Astrocyte (in vitro differentiated cells and primary cell): ENCODE measurements around the gene WBP1. TPM values are rescaled to one million over a fixed set of nuclear protein-coding genes. Genes with fewer than 3 reads are reported as not detected.
A peak's percentile ranks its signal among the peaks of the same experiment; 100 is the strongest.

Source experiments
- DNase-seq: peaks from one replicate; pipeline ENCODE4 v3.0.0-alpha.2; 2010; ENCODE audit warnings: low read depth
- FAIRE-seq: peaks from 2 replicates; lab custom pipeline; 2011; peaks lifted over from hg19 to GRCh38; lab: Jason Lieb, UNC
- H2AFZ ChIP-seq: 2 replicates; pipeline ENCODE4 v1.6.0; 2012; ENCODE audit warnings: low read depth, low read length, inconsistent platforms
- H3K27ac ChIP-seq: 2 replicates; pipeline ENCODE4 v1.5.1; 2011; ENCODE audit warnings: low read depth, low read length, inconsistent platforms
- H3K27me3 ChIP-seq: 2 replicates; pipeline ENCODE4 v1.6.0; 2011; ENCODE audit warnings: low read length, inconsistent platforms; ENCODE audit not compliant: insufficient read depth
- H3K36me3 ChIP-seq: 2 replicates; pipeline ENCODE4 v1.5.1; 2011; ENCODE audit warnings: low read length, inconsistent platforms; ENCODE audit not compliant: insufficient read depth
- H3K4me1 ChIP-seq: 2 replicates; pipeline ENCODE4 v1.5.1; 2011; ENCODE audit warnings: low read length, inconsistent platforms; ENCODE audit not compliant: insufficient read depth
- H3K4me2 ChIP-seq: 2 replicates; pipeline ENCODE4 v1.6.0; 2012; ENCODE audit warnings: low read length, inconsistent platforms
- H3K4me3 ChIP-seq: 2 replicates; pipeline ENCODE4 v1.5.1; 2011; ENCODE audit warnings: low read depth, mild to moderate bottlenecking, low read length, inconsistent platforms; ENCODE audit not compliant: insufficient read depth
- H3K79me2 ChIP-seq: 2 replicates; pipeline ENCODE4 v1.6.0; 2012; ENCODE audit warnings: mild to moderate bottlenecking, low read length, inconsistent platforms; ENCODE audit not compliant: insufficient read depth
- H3K9ac ChIP-seq: 2 replicates; pipeline ENCODE4 v1.6.0; 2012; ENCODE audit warnings: mild to moderate bottlenecking, low read length, inconsistent platforms
- H3K9me3 ChIP-seq: 2 replicates; pipeline ENCODE4 v1.5.1; 2012; ENCODE audit warnings: low read depth, mild to moderate bottlenecking, low read length, inconsistent platforms; ENCODE audit not compliant: insufficient read depth
- H4K20me1 ChIP-seq: 2 replicates; pipeline ENCODE4 v1.6.0; 2012; ENCODE audit warnings: low read length, inconsistent platforms; ENCODE audit not compliant: insufficient read depth
- H3K27ac Mint-ChIP-seq: one replicate; pipeline ENCODE4 v1.8.0; 2021; ENCODE audit warnings: mild to moderate bottlenecking, mixed read lengths; ENCODE audit not compliant: unreplicated experiment
- H3K27me3 Mint-ChIP-seq: one replicate; pipeline ENCODE4 v1.8.0; 2021; ENCODE audit warnings: low read depth, mixed read lengths; ENCODE audit not compliant: unreplicated experiment
- H3K36me3 Mint-ChIP-seq: one replicate; pipeline ENCODE4 v1.8.0; 2021; ENCODE audit warnings: low read depth, mixed read lengths; ENCODE audit not compliant: unreplicated experiment
- H3K4me1 Mint-ChIP-seq: one replicate; pipeline ENCODE4 v1.8.0; 2021; ENCODE audit warnings: low read depth, mixed read lengths; ENCODE audit not compliant: unreplicated experiment
- H3K4me3 Mint-ChIP-seq: one replicate; pipeline ENCODE4 v1.8.0; 2021; ENCODE audit warnings: mild to moderate bottlenecking, moderate library complexity, mixed read lengths; ENCODE audit not compliant: unreplicated experiment
- H3K9me3 Mint-ChIP-seq: one replicate; pipeline ENCODE4 v1.8.0; 2021; ENCODE audit warnings: mild to moderate bottlenecking, mixed read lengths; ENCODE audit not compliant: unreplicated experiment
- EZH2 ChIP-seq: IDR thresholded peaks from 2 replicates; pipeline ENCODE4 v1.6.1; 2012; ENCODE audit warnings: mild to moderate bottlenecking, low read length, inconsistent platforms; ENCODE audit not compliant: insufficient read depth
- total RNA-seq: library from RNA; stranded (reverse); gene quantifications from 2 replicates; pipeline ENCODE4 v1.2.1, GENCODE V29; 2021
- TF ChIP-seq, protein P1 (sequence below): IDR thresholded peaks from 2 replicates; pipeline ENCODE4 v1.5.1; 2011; ENCODE audit warnings: low read depth, mild to moderate bottlenecking, inconsistent platforms, low read length, moderate library complexity; ENCODE audit not compliant: insufficient read depth

WBP1 gene
- total RNA-seq, 1 donor from 2014 or later = 56.4 TPM

DNA sequence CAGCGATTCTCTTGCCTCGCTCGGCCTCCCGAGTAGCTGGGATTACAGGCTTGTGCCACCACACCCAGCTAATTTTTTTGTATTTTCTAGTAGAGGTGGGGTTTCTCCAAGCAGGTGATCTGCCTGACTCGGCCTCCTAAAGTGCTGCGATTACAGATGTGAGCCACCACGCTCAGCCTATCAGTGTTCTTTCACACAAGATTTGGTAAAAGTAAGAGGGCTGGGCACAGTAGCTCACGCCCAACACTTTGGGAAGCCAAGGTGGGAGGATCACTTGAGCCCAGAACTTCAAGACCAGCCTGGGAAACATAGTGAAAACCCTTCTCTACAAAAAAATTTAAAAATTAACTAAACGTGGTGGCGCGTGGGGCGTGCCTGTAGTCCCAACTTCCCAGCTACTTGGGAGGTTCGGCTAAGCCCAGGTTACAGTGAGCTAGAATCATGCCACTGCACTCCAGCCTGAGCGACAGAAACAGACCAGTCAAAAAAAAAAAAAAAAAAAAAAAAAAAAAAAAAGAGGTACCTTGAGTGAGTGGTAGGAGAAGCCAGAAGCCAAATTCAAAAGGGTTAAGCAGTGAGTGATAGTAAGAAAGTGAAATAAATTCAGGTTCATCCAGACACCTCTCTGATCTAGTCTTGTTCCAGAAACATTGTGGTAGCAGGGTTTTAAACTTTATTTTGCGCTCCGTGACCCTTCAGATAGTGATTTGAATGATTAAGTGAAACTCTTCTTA is 13.3 kb downstream of the WBP1 start:
- peak overlapping the region; percentile 96 for H3K4me3 ChIP-seq
- Mint-ChIP-seq H3K4me3 (peak overlapping the region; percentile 96), H3K4me1 (peaks cover 7% of the 10 kb centered on the region), H3K27me3 (no peaks in the 10 kb centered on the region), H3K27ac (peak overlapping the region; percentile 98), H3K9me3 (no peaks in the 10 kb centered on the region), H3K36me3 (peaks cover 13% of the 10 kb centered on the region)
- H3K27ac ChIP-seq = peak overlapping the region; percentile 83
- FAIRE-seq (no peak), DNase-seq (no peak)
- H3K27me3 ChIP-seq = no peaks in the 10 kb centered on the region
- H3K36me3 ChIP-seq = peaks cover 7% of the 10 kb centered on the region
- TF ChIP-seq, protein P1, sequence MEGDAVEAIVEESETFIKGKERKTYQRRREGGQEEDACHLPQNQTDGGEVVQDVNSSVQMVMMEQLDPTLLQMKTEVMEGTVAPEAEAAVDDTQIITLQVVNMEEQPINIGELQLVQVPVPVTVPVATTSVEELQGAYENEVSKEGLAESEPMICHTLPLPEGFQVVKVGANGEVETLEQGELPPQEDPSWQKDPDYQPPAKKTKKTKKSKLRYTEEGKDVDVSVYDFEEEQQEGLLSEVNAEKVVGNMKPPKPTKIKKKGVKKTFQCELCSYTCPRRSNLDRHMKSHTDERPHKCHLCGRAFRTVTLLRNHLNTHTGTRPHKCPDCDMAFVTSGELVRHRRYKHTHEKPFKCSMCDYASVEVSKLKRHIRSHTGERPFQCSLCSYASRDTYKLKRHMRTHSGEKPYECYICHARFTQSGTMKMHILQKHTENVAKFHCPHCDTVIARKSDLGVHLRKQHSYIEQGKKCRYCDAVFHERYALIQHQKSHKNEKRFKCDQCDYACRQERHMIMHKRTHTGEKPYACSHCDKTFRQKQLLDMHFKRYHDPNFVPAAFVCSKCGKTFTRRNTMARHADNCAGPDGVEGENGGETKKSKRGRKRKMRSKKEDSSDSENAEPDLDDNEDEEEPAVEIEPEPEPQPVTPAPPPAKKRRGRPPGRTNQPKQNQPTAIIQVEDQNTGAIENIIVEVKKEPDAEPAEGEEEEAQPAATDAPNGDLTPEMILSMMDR = no peak
- no peak for TF ChIP-seq EZH2
- H3K4me2 ChIP-seq = peak overlapping the region; percentile 95
- H3K4me1 ChIP-seq = peaks cover 15% of the 10 kb centered on the region
- peaks cover 4% of the 10 kb centered on the region for H3K79me2 ChIP-seq
- H4K20me1 ChIP-seq = no peaks in the 10 kb centered on the region
- H3K9me3 ChIP-seq = no peaks in the 10 kb centered on the region
- H2AFZ ChIP-seq = peak overlapping the region; percentile 94
- peak overlapping the region; percentile 91 for H3K9ac ChIP-seq

DNA sequence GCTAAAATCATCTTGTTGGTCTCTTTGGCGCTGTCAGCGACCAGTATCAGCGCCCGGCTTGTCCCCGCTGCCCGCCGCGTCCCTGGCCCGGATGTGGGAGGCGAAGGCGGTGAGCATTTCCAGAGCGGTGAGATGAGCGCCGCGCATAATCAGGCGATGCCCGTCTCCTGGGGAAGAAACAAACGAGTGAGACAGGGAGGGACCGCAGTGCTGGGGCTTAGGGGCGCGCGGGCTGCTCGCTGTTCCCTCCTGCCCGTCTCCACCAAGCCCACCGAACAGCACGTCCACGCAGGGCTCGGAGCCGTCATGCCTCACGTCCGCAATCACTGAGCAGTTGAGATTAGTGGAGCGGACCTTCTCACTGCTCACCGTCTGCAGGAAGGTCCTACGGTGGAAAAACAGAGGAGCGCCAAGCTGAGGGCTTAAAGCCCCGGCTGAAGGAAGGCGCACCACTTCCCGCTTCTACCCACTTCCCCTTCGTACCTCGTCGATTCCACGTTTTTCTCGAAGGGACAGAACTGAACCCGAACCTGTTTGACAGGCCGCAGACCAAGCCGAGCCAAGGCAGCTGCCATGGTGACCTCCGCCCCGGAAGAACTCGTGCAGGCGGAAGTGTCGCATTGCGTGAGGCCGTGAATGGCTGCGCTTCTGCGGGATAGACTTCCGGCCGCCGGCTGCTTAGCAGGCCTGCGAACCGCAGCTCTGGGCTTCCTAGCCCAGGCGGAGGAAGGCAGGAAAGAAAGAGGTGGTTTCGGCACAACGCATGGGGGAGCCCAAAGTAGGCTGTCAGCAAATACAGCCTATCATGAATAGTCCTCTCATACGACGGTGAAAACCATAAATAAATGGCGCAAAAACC is 14.1 kb downstream of the WBP1 start, which contains the start of gene MRPL53:
Gene MRPL53 (minus strand): TSS at position 595 of the 859 bp plus-strand sequence. CDS start 20 bp downstream, at position 575.
- peak within 1 kb of the TSS; percentile 94 for H2AFZ ChIP-seq
- H3K9me3 Mint-ChIP-seq = no peaks in the 10 kb centered on the region
- H3K27me3 ChIP-seq = no peaks in the 10 kb centered on the region
- peaks cover 7% of the 10 kb centered on the region for H3K36me3 ChIP-seq
- no peaks in the 10 kb centered on the region for H3K27me3 Mint-ChIP-seq
- peaks cover 15% of the 10 kb centered on the region for H3K4me1 ChIP-seq
- DNase-seq (peak; percentile 91), FAIRE-seq (no peak)
- peaks cover 4% of the 10 kb centered on the region for H3K79me2 ChIP-seq
- H3K4me3 Mint-ChIP-seq = peak within 1 kb of the TSS; percentile 96
- H3K9me3 ChIP-seq = no peaks in the 10 kb centered on the region
- TF ChIP-seq, protein P1 = no peak
- no peak for TF ChIP-seq EZH2
- H3K36me3 Mint-ChIP-seq = peaks cover 13% of the 10 kb centered on the region
- peak within 1 kb of the TSS; percentile 98 for H3K27ac Mint-ChIP-seq
- H4K20me1 ChIP-seq = no peaks in the 10 kb centered on the region
- peak within 1 kb of the TSS; percentile 95 for H3K4me2 ChIP-seq
- peaks cover 7% of the 10 kb centered on the region for H3K4me1 Mint-ChIP-seq
- peak within 1 kb of the TSS; percentile 96 for H3K4me3 ChIP-seq
- peak within 1 kb of the TSS; percentile 91 for H3K9ac ChIP-seq
- H3K27ac ChIP-seq = peak within 1 kb of the TSS; percentile 83
